GM12872 (cell line): ENCODE results near the gene LZTS2.

Experiments used
- TF ChIP-seq, protein P1 (sequence below): IDR thresholded peaks from 3 replicates; pipeline ENCODE4 v1.5.1; 2011; ENCODE audit warnings: low read depth, mild to moderate bottlenecking, low read length, moderate library complexity; ENCODE audit not compliant: insufficient read depth

Gene LZTS2

GRCh38 chr10:100986952-100987684 lies 12.5 kb upstream of the LZTS2 start, which contains the start of the genes MRPL43 and TWNK:
TSS of gene MRPL43 (minus strand) at chr10:100987497. CDS start at chr10:100987443, 54 bp downstream.
TSS of gene TWNK (plus strand) at chr10:100987543. CDS start at chr10:100988211, 668 bp downstream.
- TF ChIP-seq, protein P1, sequence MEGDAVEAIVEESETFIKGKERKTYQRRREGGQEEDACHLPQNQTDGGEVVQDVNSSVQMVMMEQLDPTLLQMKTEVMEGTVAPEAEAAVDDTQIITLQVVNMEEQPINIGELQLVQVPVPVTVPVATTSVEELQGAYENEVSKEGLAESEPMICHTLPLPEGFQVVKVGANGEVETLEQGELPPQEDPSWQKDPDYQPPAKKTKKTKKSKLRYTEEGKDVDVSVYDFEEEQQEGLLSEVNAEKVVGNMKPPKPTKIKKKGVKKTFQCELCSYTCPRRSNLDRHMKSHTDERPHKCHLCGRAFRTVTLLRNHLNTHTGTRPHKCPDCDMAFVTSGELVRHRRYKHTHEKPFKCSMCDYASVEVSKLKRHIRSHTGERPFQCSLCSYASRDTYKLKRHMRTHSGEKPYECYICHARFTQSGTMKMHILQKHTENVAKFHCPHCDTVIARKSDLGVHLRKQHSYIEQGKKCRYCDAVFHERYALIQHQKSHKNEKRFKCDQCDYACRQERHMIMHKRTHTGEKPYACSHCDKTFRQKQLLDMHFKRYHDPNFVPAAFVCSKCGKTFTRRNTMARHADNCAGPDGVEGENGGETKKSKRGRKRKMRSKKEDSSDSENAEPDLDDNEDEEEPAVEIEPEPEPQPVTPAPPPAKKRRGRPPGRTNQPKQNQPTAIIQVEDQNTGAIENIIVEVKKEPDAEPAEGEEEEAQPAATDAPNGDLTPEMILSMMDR = no peak

DNA sequence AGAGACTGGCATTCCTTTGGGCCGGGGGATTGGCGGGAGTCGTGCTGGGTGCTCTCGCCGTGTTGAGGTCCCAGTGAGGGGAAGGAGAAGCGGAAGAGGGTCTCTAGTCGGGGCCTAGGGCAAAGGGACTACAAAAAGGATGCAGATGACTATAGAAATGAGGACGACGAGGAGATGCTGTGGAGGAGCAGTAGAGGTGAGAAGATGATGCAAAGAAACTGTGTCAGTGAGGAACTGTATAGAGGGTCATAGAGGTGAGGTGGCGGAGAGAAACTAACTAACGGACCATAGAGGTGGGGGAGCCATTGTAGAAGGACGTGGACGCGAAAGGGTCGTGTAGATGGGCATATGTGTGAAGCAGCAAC lies 11.9 kb upstream of the LZTS2 start:
- TF ChIP-seq, protein P1 = no peak

GRCh38 chr10:100988166-100988565 lies 11.4 kb upstream of the LZTS2 start:
- TF ChIP-seq, protein P1 = no peak

GRCh38 chr10:100989088-100989487 lies 10.5 kb upstream of the LZTS2 start:
- TF ChIP-seq, protein P1 = no peak

DNA sequence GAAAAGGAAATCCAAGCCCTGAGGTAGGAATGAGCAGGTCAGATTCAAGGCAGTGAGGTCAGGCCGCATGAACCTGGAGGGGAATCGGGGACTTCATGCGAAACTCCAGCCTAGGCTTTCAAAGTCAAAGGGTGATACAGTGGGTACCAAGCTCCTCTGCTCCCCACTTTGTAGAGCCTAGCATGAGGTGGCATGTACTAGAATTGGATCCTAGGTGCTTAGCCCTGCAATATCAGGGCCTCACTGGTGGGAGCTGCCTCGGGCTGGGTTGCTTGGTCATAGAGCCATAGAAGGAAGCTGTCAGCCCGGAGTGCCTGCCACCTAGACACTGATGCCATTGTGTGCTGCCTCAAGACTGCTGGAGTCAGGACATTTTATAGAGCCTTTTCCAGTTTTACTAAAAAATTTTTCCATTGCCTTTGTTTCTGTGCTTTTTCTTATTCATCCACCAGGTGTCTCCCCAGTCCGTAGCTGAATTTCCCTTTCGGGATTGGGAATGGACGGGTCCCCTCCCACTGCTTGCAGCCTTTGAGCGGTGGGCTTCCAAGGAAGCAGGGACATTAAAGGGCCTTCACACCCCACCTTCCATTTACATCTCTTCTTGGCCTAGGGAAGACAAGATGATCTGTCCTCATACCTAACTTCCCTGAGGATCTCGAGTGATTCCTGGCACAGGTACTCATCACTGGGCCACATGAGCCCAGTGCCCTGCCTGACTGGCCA lies 5.5 kb upstream of the LZTS2 start:
- TF ChIP-seq, protein P1 = 0 out of 3 replicates have a peak, but pooled peaks have one; percentile 26

- TF ChIP-seq, protein P1 = no peak
Observed at GRCh38 chr10:100995181-100995580, 4.4 kb upstream of the LZTS2 start.

GRCh38 chr10:100996678-100997359 lies 2.8 kb upstream of the LZTS2 start:
- TF ChIP-seq, protein P1 = no peak
